Measurements from ENCODE around the gene SLC27A4.
"Not testable (repeated sequence)": the region's sequence is repeated elsewhere in the genome, so short reads cannot be mapped to it uniquely, and the experiment has no call there.

The SLC27A4 gene

GRCh38 chr9:128324401-128324800 is 15.9 kb upstream of the SLC27A4 start:
- DNase-seq (ENCODE audit: low read depth) = no peak

GRCh38 chr9:128325629-128326028 is 14.7 kb upstream of the SLC27A4 start:
- DNase-seq (ENCODE audit: low read depth) = no peak

GRCh38 chr9:128333451-128333869 is 6.9 kb upstream of the SLC27A4 start:
- DNase-seq (ENCODE audit: low read depth) = no peak

GRCh38 chr9:128335161-128335560 is 5.2 kb upstream of the SLC27A4 start:
- DNase-seq (ENCODE audit: low read depth) = no peak

GRCh38 chr9:128335914-128336313 is 4.4 kb upstream of the SLC27A4 start:
- DNase-seq (ENCODE audit: low read depth) = no peak

GRCh38 chr9:128337936-128338335 is 2.4 kb upstream of the SLC27A4 start:
- no peak for DNase-seq (ENCODE audit: low read depth)

- DNase-seq (ENCODE audit: low read depth) = not testable (repeated sequence)
Observed at GRCh38 chr9:128338852-128339614, 1.3 kb upstream of the SLC27A4 start.

- DNase-seq (ENCODE audit: low read depth) = no peak
Observed at GRCh38 chr9:128340691-128341434, 536 bp downstream of the SLC27A4 start.

GRCh38 chr9:128341435-128341849 is 1.1 kb downstream of the SLC27A4 start:
- peak; percentile 49 for DNase-seq (ENCODE audit: low read depth)

- no peak for DNase-seq (ENCODE audit: low read depth)
Observed at GRCh38 chr9:128342971-128343680, 2.8 kb downstream of the SLC27A4 start.

GRCh38 chr9:128343855-128344254 is 3.5 kb downstream of the SLC27A4 start:
- DNase-seq (ENCODE audit: low read depth) = no peak

- no peak for DNase-seq (ENCODE audit: low read depth)
Observed at GRCh38 chr9:128344931-128345605, 4.7 kb downstream of the SLC27A4 start.

- no peak for DNase-seq (ENCODE audit: low read depth)
Observed at GRCh38 chr9:128349125-128349524, 8.8 kb downstream of the SLC27A4 start.

GRCh38 chr9:128349772-128350171 is 9.4 kb downstream of the SLC27A4 start:
- no peak for DNase-seq (ENCODE audit: low read depth)

GRCh38 chr9:128355451-128355850 is 15.1 kb downstream of the SLC27A4 start:
- DNase-seq (ENCODE audit: low read depth) = no peak

- no peak for DNase-seq (ENCODE audit: low read depth)
Observed at GRCh38 chr9:128358090-128358489, 17.8 kb downstream of the SLC27A4 start.

GRCh38 chr9:128358861-128359260 is 18.5 kb downstream of the SLC27A4 start:
- no peak for DNase-seq (ENCODE audit: low read depth)

- no peak for DNase-seq (ENCODE audit: low read depth)
Observed at GRCh38 chr9:128360826-128361225, 20.5 kb downstream of the SLC27A4 start.

GRCh38 chr9:128361296-128361985 is 21.1 kb downstream of the SLC27A4 start:
- DNase-seq (ENCODE audit: low read depth) = no peak

- DNase-seq (ENCODE audit: low read depth) = peak; percentile 75
Observed at GRCh38 chr9:128361986-128362646, 21.8 kb downstream of the SLC27A4 start.

GRCh38 chr9:128362774-128363173 is 22.4 kb downstream of the SLC27A4 start:
- no peak for DNase-seq (ENCODE audit: low read depth)

Data from fibroblast of gingiva (primary cell).